H9 (cell line): ENCODE measurements around the gene MSLN. TPM values are rescaled to one million over a fixed set of nuclear protein-coding genes. Genes with fewer than 3 reads are reported as not detected.

Experiments
- DNase-seq: peaks from one replicate; pipeline ENCODE4 v3.0.0-alpha.2; 2017
- H2AFZ ChIP-seq: one replicate; pipeline ENCODE4 v1.6.1; 2013; ENCODE audit warnings: mild to moderate bottlenecking, low read length, control low read depth, moderate library complexity
- H2AK5ac ChIP-seq: 2 replicates; pipeline ENCODE4 v1.6.1; 2013; ENCODE audit warnings: low read length, control low read depth, mixed read lengths; ENCODE audit not compliant: insufficient read length
- H2BK120ac ChIP-seq: one replicate; pipeline ENCODE4 v1.6.1; 2013; ENCODE audit warnings: low read depth, mild to moderate bottlenecking, low read length, control low read depth, inconsistent platforms; ENCODE audit not compliant: poor library complexity, severe bottlenecking
- H2BK12ac ChIP-seq: 2 replicates; pipeline ENCODE4 v1.6.1; 2013; ENCODE audit warnings: low read length, control low read depth, mixed read lengths, low read depth; ENCODE audit not compliant: insufficient read length
- H2BK15ac ChIP-seq: 2 replicates; pipeline ENCODE4 v1.6.1; 2013; ENCODE audit warnings: low read depth, low read length, control low read depth
- H2BK20ac ChIP-seq: one replicate; pipeline ENCODE4 v1.6.1; 2013; ENCODE audit warnings: low read depth, mild to moderate bottlenecking, low read length, control low read depth, inconsistent platforms; ENCODE audit not compliant: poor library complexity, severe bottlenecking
- H2BK5ac ChIP-seq: 2 replicates; pipeline ENCODE4 v1.6.1; 2013; ENCODE audit warnings: low read length, control low read depth, mixed read lengths; ENCODE audit not compliant: insufficient read length
- H3K14ac ChIP-seq: 2 replicates; pipeline ENCODE4 v1.6.1; 2013; ENCODE audit warnings: low read length, control low read depth; ENCODE audit not compliant: insufficient read depth
- H3K18ac ChIP-seq: 2 replicates; pipeline ENCODE4 v1.6.1; 2013; ENCODE audit warnings: low read depth, mild to moderate bottlenecking, mixed read lengths, low read length, control low read depth; ENCODE audit not compliant: insufficient read length
- H3K23ac ChIP-seq: 2 replicates; pipeline ENCODE4 v1.6.1; 2013; ENCODE audit warnings: low read length, control low read depth, mixed read lengths, low read depth; ENCODE audit not compliant: insufficient read length
- H3K23me2 ChIP-seq: 2 replicates; pipeline ENCODE4 v1.6.1; 2013; ENCODE audit warnings: low read depth, mild to moderate bottlenecking, mixed read lengths, low read length, control low read depth; ENCODE audit not compliant: insufficient read length, poor library complexity, severe bottlenecking
- H3K27ac ChIP-seq: 2 replicates; pipeline ENCODE4 v1.5.1; 2013; ENCODE audit warnings: low read length, control low read depth, mixed read lengths, low read depth; ENCODE audit not compliant: insufficient read length
- H3K27me3 ChIP-seq: 2 replicates; pipeline ENCODE4 v1.6.1; 2013; ENCODE audit warnings: low read length, control low read depth, inconsistent platforms; ENCODE audit not compliant: insufficient read depth
- H3K4ac ChIP-seq: 2 replicates; pipeline ENCODE4 v1.6.1; 2013; ENCODE audit warnings: low read depth, mild to moderate bottlenecking, control low read depth, inconsistent platforms, low read length, moderate library complexity
- H3K4me1 ChIP-seq: 2 replicates; pipeline ENCODE4 v1.6.1; 2013; ENCODE audit warnings: low read length, control low read depth, inconsistent platforms; ENCODE audit not compliant: insufficient read depth
- H3K4me2 ChIP-seq: 2 replicates; pipeline ENCODE4 v1.6.1; 2013; ENCODE audit warnings: low read length, control low read depth, mixed read lengths; ENCODE audit not compliant: insufficient read length, insufficient read depth
- H3K56ac ChIP-seq: 2 replicates; pipeline ENCODE4 v1.6.1; 2013; ENCODE audit warnings: low read depth, mild to moderate bottlenecking, mixed read lengths, low read length, control low read depth; ENCODE audit not compliant: insufficient read length
- H3K79me1 ChIP-seq: 2 replicates; pipeline ENCODE4 v1.6.1; 2013; ENCODE audit warnings: low read depth, mild to moderate bottlenecking, moderate library complexity, low read length, control low read depth, inconsistent platforms; ENCODE audit not compliant: insufficient read depth, poor library complexity, severe bottlenecking
- H3K79me2 ChIP-seq: 2 replicates; pipeline ENCODE4 v1.6.1; 2013; ENCODE audit warnings: low read length, control low read depth, inconsistent platforms; ENCODE audit not compliant: insufficient read depth
- H3K9ac ChIP-seq: 2 replicates; pipeline ENCODE4 v1.6.1; 2013; ENCODE audit warnings: low read length, control low read depth, mixed read lengths; ENCODE audit not compliant: insufficient read length; ENCODE audit errors: extremely low read depth
- H3K9me3 ChIP-seq: one replicate; pipeline ENCODE4 v1.6.1; 2013; ENCODE audit warnings: low read depth, low read length, inconsistent platforms; ENCODE audit not compliant: control insufficient read depth
- H3T11ph ChIP-seq: one replicate; pipeline ENCODE4 v1.6.1; 2013; ENCODE audit warnings: mild to moderate bottlenecking, low read length, control low read depth, inconsistent platforms
- H4K20me1 ChIP-seq: one replicate; pipeline ENCODE4 v1.6.1; 2013; ENCODE audit not compliant: control insufficient read depth, insufficient read length, insufficient read depth
- H4K5ac ChIP-seq: 2 replicates; pipeline ENCODE4 v1.6.1; 2013; ENCODE audit warnings: low read depth, mild to moderate bottlenecking, mixed read lengths, low read length, control low read depth; ENCODE audit not compliant: insufficient read length
- H4K8ac ChIP-seq: replicated peaks from 2 replicates; pipeline ENCODE4 v1.6.1; 2013; ENCODE audit warnings: low read length, control low read depth, mixed read lengths, low read depth; ENCODE audit not compliant: insufficient read length
- H4K91ac ChIP-seq: 2 replicates; pipeline ENCODE4 v1.6.1; 2013; ENCODE audit warnings: low read depth, mild to moderate bottlenecking, moderate library complexity, mixed read lengths, low read length, control low read depth; ENCODE audit not compliant: insufficient read length
- H3K27ac Mint-ChIP-seq, 3 experiments: 2 replicates in 2 of 3; 3 replicates in 1 of 3; pipeline ENCODE4 v1.8.0; 2020 to 2021; ENCODE audit warnings: mixed read lengths in 3 of 3, mild to moderate bottlenecking in 1 of 3, moderate library complexity in 1 of 3
- H3K27me3 Mint-ChIP-seq: 2 replicates; pipeline ENCODE4 v1.8.0; 2021; ENCODE audit warnings: low read depth, mild to moderate bottlenecking, moderate library complexity, mixed read lengths
- H3K36me3 Mint-ChIP-seq, 3 experiments: 2 replicates in 2 of 3; 3 replicates in 1 of 3; pipeline ENCODE4 v1.8.0; 2020 to 2021; ENCODE audit warnings: low read depth in 3 of 3, mixed read lengths in 3 of 3; ENCODE audit not compliant: insufficient read depth in 1 of 3
- H3K4me1 Mint-ChIP-seq, 2 experiments: 2 replicates each; pipeline ENCODE4 v1.8.0; 2020; ENCODE audit warnings: mixed read lengths in 2 of 2
- H3K4me3 Mint-ChIP-seq, 2 experiments: 2 replicates in 1 of 2; 3 replicates in 1 of 2; pipeline ENCODE4 v1.8.0; 2020 to 2021; ENCODE audit warnings: mild to moderate bottlenecking in 2 of 2, mixed read lengths in 2 of 2, moderate library complexity in 1 of 2
- H3K9me3 Mint-ChIP-seq, 2 experiments: 2 replicates in 1 of 2; 3 replicates in 1 of 2; pipeline ENCODE4 v1.8.0; 2020; ENCODE audit warnings: mild to moderate bottlenecking in 2 of 2, mixed read lengths in 2 of 2, moderate library complexity in 1 of 2
- CTCF ChIP-seq: fragments of 200-600 bp; sonication (generic); conservative IDR thresholded peaks from 3 replicates; pipeline ENCODE4 v1.8.0; 2021; ENCODE audit warnings: antibody characterized with exemption, mild to moderate bottlenecking
- WGBS: extraction: QIAGEN DNeasy Blood & Tissue Kit; methylation state at CpG from one replicate; pipeline ENCODE4 v1.1.7; 2013; ENCODE audit warnings: missing lambda C conversion rate, low lambda C conversion rate, mixed read lengths; ENCODE audit not compliant: insufficient read length; ENCODE audit errors: extremely low coverage; 5-methylcytosine and 5-hydroxymethylcytosine counted together
- total RNA-seq: library from RNA; stranded (reverse); gene quantifications from 2 replicates; pipeline ENCODE4 v1.2.1, GENCODE V29; 2021

MSLN gene
- total RNA-seq, 1 experiment from 2014 or later = 0.22 TPM

- H2BK20ac ChIP-seq = no peak within 1 kb of the TSS
- H3K9ac ChIP-seq = no peak within 1 kb of the TSS
- H3K4ac ChIP-seq = no peak within 1 kb of the TSS
- Mint-ChIP-seq H3K4me3 (peak within 1 kb of the TSS in 1 of 2 experiments; percentile 44; a peak in 1 of 5 replicates), H3K36me3 (peaks cover 13 to 26% (median 21%) of the 10 kb centered on the region in 3 experiments; a peak in 6 of 7 replicates), H3K27me3 (peaks cover 57% of the 10 kb centered on the region), H3K4me1 (no peaks in the 10 kb centered on the region), H3K9me3 (peaks cover 0 to 3% of the 10 kb centered on the region in 2 experiments; a peak in 1 of 5 replicates), H3K27ac (no peak within 1 kb of the TSS)
- H3K18ac ChIP-seq = no peak within 1 kb of the TSS
- H2BK5ac ChIP-seq = no peak within 1 kb of the TSS
- no peak within 1 kb of the TSS for H3T11ph ChIP-seq
- no peaks in the 10 kb centered on the region for H3K9me3 ChIP-seq
- no peak within 1 kb of the TSS for H3K27ac ChIP-seq
- no peaks in the 10 kb centered on the region for H3K79me2 ChIP-seq
- H3K79me1 ChIP-seq = no peaks in the 10 kb centered on the region
- no CpG with 5 or more reads among the region's 57 CpGs for WGBS
- TF ChIP-seq CTCF = no peak
- H3K4me2 ChIP-seq = peak within 1 kb of the TSS; percentile 41
- peaks cover 5% of the 10 kb centered on the region; the same call in 1 of the 2 replicates for H3K27me3 ChIP-seq
- no peak within 1 kb of the TSS for H4K91ac ChIP-seq
- no peak within 1 kb of the TSS for H2AFZ ChIP-seq
- no peaks in the 10 kb centered on the region for H3K4me1 ChIP-seq
- H2BK15ac ChIP-seq = no peak within 1 kb of the TSS
- no peak within 1 kb of the TSS for H2AK5ac ChIP-seq
- peak; percentile 74 for DNase-seq
- no peak within 1 kb of the TSS for H3K23ac ChIP-seq
- no peaks in the 10 kb centered on the region for H4K20me1 ChIP-seq
- peaks cover 4% of the 10 kb centered on the region for H3K23me2 ChIP-seq
- H4K5ac ChIP-seq = no peak within 1 kb of the TSS
- no peak within 1 kb of the TSS for H2BK120ac ChIP-seq
- H4K8ac ChIP-seq = no peak within 1 kb of the TSS
- no peak within 1 kb of the TSS for H3K14ac ChIP-seq
- no peak within 1 kb of the TSS for H2BK12ac ChIP-seq
- no peak within 1 kb of the TSS for H3K56ac ChIP-seq
Observed at GRCh38 chr16:799948-800833, 39.7 kb downstream of the MSLN start, which contains the start of gene GNG13. Gene GNG13, minus strand, starts transcription at chr16:800734. Its CDS starts 1,657 bp downstream, at chr16:799077.
